GM23338 (cell line): Measurements from ENCODE around the gene MYO9B. TPM values are rescaled to one million over a fixed set of nuclear protein-coding genes. Genes with fewer than 3 reads are reported as not detected.

ENCODE experiments used
- ATAC-seq: fragments of 200-7000 bp; cut with Tn5 transposase; 3 replicates; pipeline ENCODE4 v1.9.1; 2020
- DNase-seq: peaks from one replicate; pipeline ENCODE4 v3.0.0-alpha.2; 2015; ENCODE audit warnings: low spot score
- H2AFZ ChIP-seq: fragments of 200-600 bp; sonication (generic); 2 replicates; pipeline ENCODE4 v1.8.0; 2016; ENCODE audit warnings: antibody characterized with exemption, mild to moderate bottlenecking, moderate library complexity
- H3F3A ChIP-seq: fragments of 200-600 bp; sonication (generic); replicated peaks from 2 replicates; pipeline ENCODE4 v1.8.0; 2017; ENCODE audit warnings: antibody characterized with exemption, mixed run types, low read depth
- H3K27ac ChIP-seq: fragments of 200-600 bp; sonication (generic); 2 replicates; pipeline ENCODE4 v1.6.1; 2016; ENCODE audit warnings: low read depth
- H3K27me3 ChIP-seq: fragments of 200-600 bp; sonication (generic); 2 replicates; pipeline ENCODE4 v1.8.0; 2016; ENCODE audit warnings: mild to moderate bottlenecking, mixed run types, moderate library complexity; ENCODE audit not compliant: insufficient read depth
- H3K36me3 ChIP-seq: fragments of 200-600 bp; sonication (generic); 2 replicates; pipeline ENCODE4 v1.8.0; 2016; ENCODE audit warnings: mild to moderate bottlenecking; ENCODE audit not compliant: insufficient read depth
- H3K4me1 ChIP-seq: fragments of 200-600 bp; sonication (generic); 2 replicates; pipeline ENCODE4 v1.8.0; 2016; ENCODE audit warnings: mild to moderate bottlenecking, moderate library complexity; ENCODE audit not compliant: insufficient read depth
- H3K4me2 ChIP-seq: fragments of 200-600 bp; sonication (generic); 2 replicates; pipeline ENCODE4 v1.7.1; 2017; ENCODE audit warnings: mixed run types
- H3K4me3 ChIP-seq: fragments of 200-600 bp; sonication (generic); 2 replicates; pipeline ENCODE4 v1.6.1; 2016; ENCODE audit warnings: mixed run types
- H3K79me2 ChIP-seq: fragments of 200-600 bp; sonication (generic); replicated peaks from 2 replicates; pipeline ENCODE4 v1.8.0; 2017; ENCODE audit warnings: mild to moderate bottlenecking; ENCODE audit not compliant: insufficient read depth
- H3K9me2 ChIP-seq: fragments of 200-600 bp; sonication (generic); 2 replicates; pipeline ENCODE4 v1.8.0; 2017; ENCODE audit not compliant: insufficient read depth
- H4K20me1 ChIP-seq: fragments of 200-600 bp; sonication (generic); replicated peaks from 2 replicates; pipeline ENCODE4 v1.8.0; 2017; ENCODE audit warnings: mild to moderate bottlenecking; ENCODE audit not compliant: insufficient read depth
- H3K27ac Mint-ChIP-seq: 2 replicates; pipeline ENCODE4 v1.8.0; 2020; ENCODE audit warnings: inconsistent platforms, mild to moderate bottlenecking, moderate library complexity, mixed read lengths
- H3K27me3 Mint-ChIP-seq: 3 replicates; pipeline ENCODE4 v1.8.0; 2022; ENCODE audit warnings: low read depth, mild to moderate bottlenecking, moderate library complexity, mixed read lengths, inconsistent platforms; ENCODE audit not compliant: insufficient read depth, poor library complexity
- H3K36me3 Mint-ChIP-seq: 3 replicates; pipeline ENCODE4 v1.8.0; 2021; ENCODE audit warnings: low read depth, mild to moderate bottlenecking, inconsistent platforms, moderate library complexity, mixed read lengths
- H3K4me1 Mint-ChIP-seq: 3 replicates; pipeline ENCODE4 v1.8.0; 2020; ENCODE audit warnings: mild to moderate bottlenecking, inconsistent platforms, mixed read lengths
- H3K4me3 Mint-ChIP-seq: 3 replicates; pipeline ENCODE4 v1.8.0; 2021; ENCODE audit warnings: moderate library complexity, mild to moderate bottlenecking, inconsistent platforms, mixed read lengths
- H3K9me3 Mint-ChIP-seq: 3 replicates; pipeline ENCODE4 v1.8.0; 2020; ENCODE audit warnings: moderate library complexity, mild to moderate bottlenecking, inconsistent platforms, mixed read lengths
- EZH2phosphoT487 ChIP-seq: fragments of 200-600 bp; sonication (generic); IDR thresholded peaks from one replicate; pipeline ENCODE4 v1.8.1; 2018; ENCODE audit warnings: antibody characterized with exemption; ENCODE audit not compliant: unreplicated experiment
- JUNB ChIP-seq: IDR thresholded peaks from one replicate; pipeline ENCODE4 v1.6.1; 2016; ENCODE audit warnings: antibody characterized with exemption; ENCODE audit not compliant: unreplicated experiment
- ZNF114 ChIP-seq: fragments of 250-450 bp; sonication (Bioruptor Pico); IDR thresholded peaks from 2 replicates; pipeline ENCODE4 v1.5.0; 2020; ENCODE audit warnings: mild to moderate bottlenecking, moderate library complexity
- polyA plus RNA-seq: library from polyadenylated mRNA; unstranded; fragments of >200 nt; fragmentation: Nextera tagmentation; extraction: Ambion mirVana; gene quantifications from 2 replicates; pipeline ENCODE4 v1.2.1, GENCODE V29; 2016
- total RNA-seq: library from RNA; depleted of rRNA; stranded (reverse); fragments of >200 nt; shearing (Covaris generic); gene quantifications from 2 replicates; pipeline ENCODE4 v1.2.3, GENCODE V29; 2014
- TF ChIP-seq, protein P1 (sequence below), 2 experiments: fragments of 200-600 bp in 1 of 2; sonication (generic) in 1 of 2; conservative IDR thresholded peaks; 2 replicates each; pipeline versions ENCODE4 v1.5.1 to v1.6.1; 2016 to 2017; ENCODE audit warnings: antibody characterized with exemption in 2 of 2, low read depth in 2 of 2, mild to moderate bottlenecking in 2 of 2, moderate library complexity in 1 of 2
- TF ChIP-seq, protein P2 (sequence below): fragments of 250-450 bp; sonication (Bioruptor Pico); IDR thresholded peaks from 2 replicates; pipeline ENCODE4 v1.5.0; 2020; ENCODE audit warnings: mild to moderate bottlenecking, moderate library complexity
- TF ChIP-seq, protein P3 (sequence below): IDR thresholded peaks from 2 replicates; pipeline ENCODE4 v1.6.1; 2016; ENCODE audit warnings: antibody characterized with exemption

Gene MYO9B
- total and polyA plus RNA-seq, 2 experiments from 2014 or later: 28.7 to 61.3 TPM

DNA sequence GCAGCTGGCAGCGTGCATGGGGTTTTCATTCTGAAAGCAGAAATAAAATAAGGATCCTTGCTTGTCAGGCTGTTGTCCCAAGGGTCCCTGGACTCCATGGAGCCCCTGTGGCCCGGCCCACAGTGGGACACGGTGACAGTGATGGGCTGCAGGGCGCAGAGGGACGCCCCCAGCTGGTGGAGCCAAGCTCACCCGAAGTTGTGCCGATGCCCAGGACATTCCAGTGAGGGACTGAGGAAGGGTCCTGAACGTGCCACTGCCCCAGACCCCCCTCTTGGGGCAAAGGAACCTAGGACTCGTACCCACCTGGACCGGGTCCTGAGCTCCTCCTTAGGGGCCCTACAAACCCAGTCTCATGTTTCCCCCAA, 35.0 kb downstream of the MYO9B start:
- Mint-ChIP-seq H3K36me3 (peaks cover 15% of the 10 kb centered on the region), H3K9me3 (no peaks in the 10 kb centered on the region; the same call in 2 of the 3 replicates), H3K4me3 (no peak overlapping the region), H3K27ac (no peak overlapping the region), H3K4me1 (peaks cover 38% of the 10 kb centered on the region), H3K27me3 (peaks cover 11% of the 10 kb centered on the region)
- DNase-seq (no peak), ATAC-seq (no peak)
- TF ChIP-seq ZNF114 (no peak), EZH2phosphoT487 (no peak)
- TF ChIP-seq, protein P1, sequence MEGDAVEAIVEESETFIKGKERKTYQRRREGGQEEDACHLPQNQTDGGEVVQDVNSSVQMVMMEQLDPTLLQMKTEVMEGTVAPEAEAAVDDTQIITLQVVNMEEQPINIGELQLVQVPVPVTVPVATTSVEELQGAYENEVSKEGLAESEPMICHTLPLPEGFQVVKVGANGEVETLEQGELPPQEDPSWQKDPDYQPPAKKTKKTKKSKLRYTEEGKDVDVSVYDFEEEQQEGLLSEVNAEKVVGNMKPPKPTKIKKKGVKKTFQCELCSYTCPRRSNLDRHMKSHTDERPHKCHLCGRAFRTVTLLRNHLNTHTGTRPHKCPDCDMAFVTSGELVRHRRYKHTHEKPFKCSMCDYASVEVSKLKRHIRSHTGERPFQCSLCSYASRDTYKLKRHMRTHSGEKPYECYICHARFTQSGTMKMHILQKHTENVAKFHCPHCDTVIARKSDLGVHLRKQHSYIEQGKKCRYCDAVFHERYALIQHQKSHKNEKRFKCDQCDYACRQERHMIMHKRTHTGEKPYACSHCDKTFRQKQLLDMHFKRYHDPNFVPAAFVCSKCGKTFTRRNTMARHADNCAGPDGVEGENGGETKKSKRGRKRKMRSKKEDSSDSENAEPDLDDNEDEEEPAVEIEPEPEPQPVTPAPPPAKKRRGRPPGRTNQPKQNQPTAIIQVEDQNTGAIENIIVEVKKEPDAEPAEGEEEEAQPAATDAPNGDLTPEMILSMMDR (conservative IDR thresholded peaks at IDR 0.05; ENCODE audit: low read depth in 2 of 2): peak in 1 of 2 experiments; percentile 30; a peak in 2 of 4 replicates
- H3K79me2 ChIP-seq: peaks cover 22% of the 10 kb centered on the region
- H3K36me3 ChIP-seq: 0 out of 2 replicates have a peak, but pooled peaks cover 3% of the 10 kb centered on the region
- H4K20me1 ChIP-seq: peaks cover 3% of the 10 kb centered on the region; the same call in 1 of the 2 replicates
- no peaks in the 10 kb centered on the region for H3K9me2 ChIP-seq
- H3K4me3 ChIP-seq: no peak overlapping the region
- H3K4me2 ChIP-seq: no peak overlapping the region
- peaks cover 24% of the 10 kb centered on the region for H3K4me1 ChIP-seq
- H3F3A ChIP-seq: peaks cover 8% of the 10 kb centered on the region
- no peaks in the 10 kb centered on the region for H3K27me3 ChIP-seq
- H3K27ac ChIP-seq: 0 out of 2 replicates have a peak overlapping the region, but pooled peaks have one; percentile 50
- no peak overlapping the region for H2AFZ ChIP-seq

DNA sequence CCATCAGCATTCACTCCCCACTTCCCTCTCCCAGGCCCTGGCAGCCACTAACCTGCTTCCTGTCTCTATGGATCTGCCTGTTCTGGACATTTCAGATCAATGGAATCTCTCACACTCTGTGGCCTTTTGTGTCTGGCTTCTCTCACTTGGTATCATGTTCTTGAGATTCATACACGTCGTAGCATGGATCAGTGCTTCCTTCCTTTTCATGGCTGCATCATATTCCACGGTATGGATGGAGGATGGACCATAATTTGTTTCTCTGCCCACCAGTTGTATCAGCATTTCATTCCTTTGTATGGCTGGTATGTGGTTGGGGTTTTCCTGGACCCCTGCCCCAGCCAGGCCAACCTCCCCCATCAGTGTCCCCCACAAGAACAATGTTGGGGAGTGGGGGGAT, 36.2 kb downstream of the MYO9B start:
- peaks cover 47% of the 10 kb centered on the region for H3K4me1 Mint-ChIP-seq

More for the DNA sequence above, 36.2 kb downstream of the MYO9B start:
- peaks cover 24% of the 10 kb centered on the region for H3K4me1 ChIP-seq
- no peak overlapping the region for H2AFZ ChIP-seq
- no peak overlapping the region for H3K27ac ChIP-seq
- H4K20me1 ChIP-seq: peaks cover 3% of the 10 kb centered on the region; the same call in 1 of the 2 replicates
- ATAC-seq: no peak
- H3K79me2 ChIP-seq: peaks cover 14% of the 10 kb centered on the region
- peaks cover 10% of the 10 kb centered on the region for H3K36me3 Mint-ChIP-seq
- H3K27ac Mint-ChIP-seq: no peak overlapping the region; the same call in 1 of the 2 replicates
- H3K9me3 Mint-ChIP-seq: no peaks in the 10 kb centered on the region; the same call in 2 of the 3 replicates
- H3K27me3 Mint-ChIP-seq: peaks cover 4% of the 10 kb centered on the region
- no peak overlapping the region for H3K4me3 ChIP-seq
- TF ChIP-seq, protein P2, sequence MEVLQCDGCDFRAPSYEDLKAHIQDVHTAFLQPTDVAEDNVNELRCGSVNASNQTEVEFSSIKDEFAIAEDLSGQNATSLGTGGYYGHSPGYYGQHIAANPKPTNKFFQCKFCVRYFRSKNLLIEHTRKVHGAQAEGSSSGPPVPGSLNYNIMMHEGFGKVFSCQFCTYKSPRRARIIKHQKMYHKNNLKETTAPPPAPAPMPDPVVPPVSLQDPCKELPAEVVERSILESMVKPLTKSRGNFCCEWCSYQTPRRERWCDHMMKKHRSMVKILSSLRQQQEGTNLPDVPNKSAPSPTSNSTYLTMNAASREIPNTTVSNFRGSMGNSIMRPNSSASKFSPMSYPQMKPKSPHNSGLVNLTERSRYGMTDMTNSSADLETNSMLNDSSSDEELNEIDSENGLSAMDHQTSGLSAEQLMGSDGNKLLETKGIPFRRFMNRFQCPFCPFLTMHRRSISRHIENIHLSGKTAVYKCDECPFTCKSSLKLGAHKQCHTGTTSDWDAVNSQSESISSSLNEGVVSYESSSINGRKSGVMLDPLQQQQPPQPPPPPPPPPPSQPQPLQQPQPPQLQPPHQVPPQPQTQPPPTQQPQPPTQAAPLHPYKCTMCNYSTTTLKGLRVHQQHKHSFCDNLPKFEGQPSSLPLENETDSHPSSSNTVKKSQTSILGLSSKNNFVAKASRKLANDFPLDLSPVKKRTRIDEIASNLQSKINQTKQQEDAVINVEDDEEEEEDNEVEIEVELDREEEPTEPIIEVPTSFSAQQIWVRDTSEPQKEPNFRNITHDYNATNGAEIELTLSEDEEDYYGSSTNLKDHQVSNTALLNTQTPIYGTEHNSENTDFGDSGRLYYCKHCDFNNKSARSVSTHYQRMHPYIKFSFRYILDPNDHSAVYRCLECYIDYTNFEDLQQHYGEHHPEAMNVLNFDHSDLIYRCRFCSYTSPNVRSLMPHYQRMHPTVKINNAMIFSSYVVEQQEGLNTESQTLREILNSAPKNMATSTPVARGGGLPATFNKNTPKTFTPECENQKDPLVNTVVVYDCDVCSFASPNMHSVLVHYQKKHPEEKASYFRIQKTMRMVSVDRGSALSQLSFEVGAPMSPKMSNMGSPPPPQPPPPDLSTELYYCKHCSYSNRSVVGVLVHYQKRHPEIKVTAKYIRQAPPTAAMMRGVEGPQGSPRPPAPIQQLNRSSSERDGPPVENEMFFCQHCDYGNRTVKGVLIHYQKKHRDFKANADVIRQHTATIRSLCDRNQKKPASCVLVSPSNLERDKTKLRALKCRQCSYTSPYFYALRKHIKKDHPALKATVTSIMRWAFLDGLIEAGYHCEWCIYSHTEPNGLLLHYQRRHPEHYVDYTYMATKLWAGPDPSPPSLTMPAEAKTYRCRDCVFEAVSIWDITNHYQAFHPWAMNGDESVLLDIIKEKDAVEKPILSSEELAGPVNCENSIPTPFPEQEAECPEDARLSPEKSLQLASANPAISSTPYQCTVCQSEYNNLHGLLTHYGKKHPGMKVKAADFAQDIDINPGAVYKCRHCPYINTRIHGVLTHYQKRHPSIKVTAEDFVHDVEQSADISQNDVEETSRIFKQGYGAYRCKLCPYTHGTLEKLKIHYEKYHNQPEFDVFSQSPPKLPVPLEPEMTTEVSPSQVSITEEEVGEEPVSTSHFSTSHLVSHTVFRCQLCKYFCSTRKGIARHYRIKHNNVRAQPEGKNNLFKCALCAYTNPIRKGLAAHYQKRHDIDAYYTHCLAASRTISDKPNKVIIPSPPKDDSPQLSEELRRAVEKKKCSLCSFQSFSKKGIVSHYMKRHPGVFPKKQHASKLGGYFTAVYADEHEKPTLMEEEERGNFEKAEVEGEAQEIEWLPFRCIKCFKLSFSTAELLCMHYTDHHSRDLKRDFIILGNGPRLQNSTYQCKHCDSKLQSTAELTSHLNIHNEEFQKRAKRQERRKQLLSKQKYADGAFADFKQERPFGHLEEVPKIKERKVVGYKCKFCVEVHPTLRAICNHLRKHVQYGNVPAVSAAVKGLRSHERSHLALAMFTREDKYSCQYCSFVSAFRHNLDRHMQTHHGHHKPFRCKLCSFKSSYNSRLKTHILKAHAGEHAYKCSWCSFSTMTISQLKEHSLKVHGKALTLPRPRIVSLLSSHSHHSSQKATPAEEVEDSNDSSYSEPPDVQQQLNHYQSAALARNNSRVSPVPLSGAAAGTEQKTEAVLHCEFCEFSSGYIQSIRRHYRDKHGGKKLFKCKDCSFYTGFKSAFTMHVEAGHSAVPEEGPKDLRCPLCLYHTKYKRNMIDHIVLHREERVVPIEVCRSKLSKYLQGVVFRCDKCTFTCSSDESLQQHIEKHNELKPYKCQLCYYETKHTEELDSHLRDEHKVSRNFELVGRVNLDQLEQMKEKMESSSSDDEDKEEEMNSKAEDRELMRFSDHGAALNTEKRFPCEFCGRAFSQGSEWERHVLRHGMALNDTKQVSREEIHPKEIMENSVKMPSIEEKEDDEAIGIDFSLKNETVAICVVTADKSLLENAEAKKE (CRISPR knock-in tag): no peak
- TF ChIP-seq, protein P3, sequence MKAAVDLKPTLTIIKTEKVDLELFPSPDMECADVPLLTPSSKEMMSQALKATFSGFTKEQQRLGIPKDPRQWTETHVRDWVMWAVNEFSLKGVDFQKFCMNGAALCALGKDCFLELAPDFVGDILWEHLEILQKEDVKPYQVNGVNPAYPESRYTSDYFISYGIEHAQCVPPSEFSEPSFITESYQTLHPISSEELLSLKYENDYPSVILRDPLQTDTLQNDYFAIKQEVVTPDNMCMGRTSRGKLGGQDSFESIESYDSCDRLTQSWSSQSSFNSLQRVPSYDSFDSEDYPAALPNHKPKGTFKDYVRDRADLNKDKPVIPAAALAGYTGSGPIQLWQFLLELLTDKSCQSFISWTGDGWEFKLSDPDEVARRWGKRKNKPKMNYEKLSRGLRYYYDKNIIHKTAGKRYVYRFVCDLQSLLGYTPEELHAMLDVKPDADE: no peak
- TF ChIP-seq, protein P1 (conservative IDR thresholded peaks at IDR 0.05; ENCODE audit: low read depth in 2 of 2): no peak
- no peak for TF ChIP-seq JUNB
- no peak for TF ChIP-seq EZH2phosphoT487
- H3K36me3 ChIP-seq: 0 out of 2 replicates have a peak, but pooled peaks cover 3% of the 10 kb centered on the region
- peaks cover 8% of the 10 kb centered on the region for H3F3A ChIP-seq
- no peak overlapping the region for H3K4me2 ChIP-seq
- no peaks in the 10 kb centered on the region for H3K9me2 ChIP-seq
- no peak for DNase-seq
- no peak overlapping the region for H3K4me3 Mint-ChIP-seq
- no peaks in the 10 kb centered on the region for H3K27me3 ChIP-seq
